ENCODE results near the gene SLC44A2.

DNA sequence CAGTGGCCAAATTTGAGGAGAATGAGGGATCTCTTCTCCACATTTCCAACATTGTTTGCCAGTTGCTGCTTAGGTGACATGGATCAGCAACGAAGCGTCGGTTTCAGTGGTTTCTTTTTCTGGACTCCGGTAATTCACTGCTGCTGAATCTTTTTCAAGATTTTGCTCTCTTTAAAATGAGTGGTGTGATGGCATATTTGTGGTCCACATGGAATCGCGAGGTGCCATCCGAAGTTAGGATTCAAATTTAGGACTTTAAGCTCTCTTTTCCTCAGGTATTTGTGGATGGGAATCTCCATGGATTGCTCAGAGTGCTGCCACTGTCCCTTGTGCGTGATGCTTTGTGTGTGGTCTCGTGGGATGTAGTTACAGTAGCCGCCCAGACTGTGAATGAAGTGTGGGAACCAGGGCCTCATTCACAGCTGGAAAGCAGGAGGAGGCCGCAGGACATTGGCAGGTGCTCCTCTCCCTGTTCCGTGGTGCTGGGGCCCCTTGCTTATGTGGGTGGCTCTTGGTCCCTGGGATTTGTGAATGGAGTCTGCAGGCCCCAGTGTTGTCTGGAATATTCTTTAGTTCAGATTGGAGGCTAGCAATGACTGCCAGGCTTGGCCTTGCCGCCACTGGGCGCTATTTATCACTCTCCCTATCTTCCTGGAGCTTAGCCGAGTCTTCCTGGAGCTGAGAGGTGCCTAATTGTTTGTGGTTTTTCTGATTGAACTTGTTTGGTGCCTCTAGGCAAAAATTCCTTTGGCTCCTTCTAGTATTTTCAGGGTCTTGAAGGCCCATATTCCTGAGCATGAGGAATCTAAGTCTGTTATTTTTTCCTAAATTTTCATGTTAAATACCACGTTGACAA lies 30.3 kb downstream of the SLC44A2 start:
- TF ChIP-seq, protein P1, sequence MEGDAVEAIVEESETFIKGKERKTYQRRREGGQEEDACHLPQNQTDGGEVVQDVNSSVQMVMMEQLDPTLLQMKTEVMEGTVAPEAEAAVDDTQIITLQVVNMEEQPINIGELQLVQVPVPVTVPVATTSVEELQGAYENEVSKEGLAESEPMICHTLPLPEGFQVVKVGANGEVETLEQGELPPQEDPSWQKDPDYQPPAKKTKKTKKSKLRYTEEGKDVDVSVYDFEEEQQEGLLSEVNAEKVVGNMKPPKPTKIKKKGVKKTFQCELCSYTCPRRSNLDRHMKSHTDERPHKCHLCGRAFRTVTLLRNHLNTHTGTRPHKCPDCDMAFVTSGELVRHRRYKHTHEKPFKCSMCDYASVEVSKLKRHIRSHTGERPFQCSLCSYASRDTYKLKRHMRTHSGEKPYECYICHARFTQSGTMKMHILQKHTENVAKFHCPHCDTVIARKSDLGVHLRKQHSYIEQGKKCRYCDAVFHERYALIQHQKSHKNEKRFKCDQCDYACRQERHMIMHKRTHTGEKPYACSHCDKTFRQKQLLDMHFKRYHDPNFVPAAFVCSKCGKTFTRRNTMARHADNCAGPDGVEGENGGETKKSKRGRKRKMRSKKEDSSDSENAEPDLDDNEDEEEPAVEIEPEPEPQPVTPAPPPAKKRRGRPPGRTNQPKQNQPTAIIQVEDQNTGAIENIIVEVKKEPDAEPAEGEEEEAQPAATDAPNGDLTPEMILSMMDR (conservative IDR thresholded peaks at IDR 0.05): 0 out of 2 replicates have a peak, but pooled peaks have one; percentile 27
- TF ChIP-seq EZH2 (IDR thresholded peaks at IDR 0.05; ENCODE audit: low read depth): no peak
